ENCODE data around the gene MACROD2. TPM values are rescaled to one million over a fixed set of nuclear protein-coding genes. Genes with fewer than 3 reads are reported as not detected.

The MACROD2 gene
- total and polyA plus RNA-seq, 2 experiments from 2014 or later: 2.8 to 4.3 TPM

DNA sequence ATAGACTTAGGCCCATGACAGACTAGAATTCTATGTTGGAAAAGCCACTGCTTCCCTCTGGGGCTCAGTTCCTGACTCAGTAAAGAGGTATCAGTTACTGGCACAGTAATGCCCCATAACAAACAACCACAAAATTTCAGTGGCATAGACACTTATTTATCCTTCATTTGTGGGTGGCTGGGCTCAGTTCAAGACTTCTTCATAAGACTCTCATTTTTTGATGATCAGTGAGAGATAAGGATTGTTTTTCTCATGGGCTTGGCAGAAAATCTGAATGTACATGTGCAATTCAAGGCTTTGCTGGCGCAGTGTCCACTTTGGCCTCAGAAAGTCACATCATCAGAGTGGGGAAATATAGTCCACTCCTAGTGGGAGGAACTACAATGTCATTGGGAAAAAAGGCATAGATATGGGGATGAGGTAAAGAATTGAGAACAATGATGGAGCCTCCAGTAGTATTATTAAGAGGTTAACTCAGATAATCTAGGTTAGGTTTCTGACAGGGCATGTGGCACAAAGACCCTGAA is 726.7 kb downstream of the MACROD2 start (continued):
- TF ChIP-seq, protein P1, sequence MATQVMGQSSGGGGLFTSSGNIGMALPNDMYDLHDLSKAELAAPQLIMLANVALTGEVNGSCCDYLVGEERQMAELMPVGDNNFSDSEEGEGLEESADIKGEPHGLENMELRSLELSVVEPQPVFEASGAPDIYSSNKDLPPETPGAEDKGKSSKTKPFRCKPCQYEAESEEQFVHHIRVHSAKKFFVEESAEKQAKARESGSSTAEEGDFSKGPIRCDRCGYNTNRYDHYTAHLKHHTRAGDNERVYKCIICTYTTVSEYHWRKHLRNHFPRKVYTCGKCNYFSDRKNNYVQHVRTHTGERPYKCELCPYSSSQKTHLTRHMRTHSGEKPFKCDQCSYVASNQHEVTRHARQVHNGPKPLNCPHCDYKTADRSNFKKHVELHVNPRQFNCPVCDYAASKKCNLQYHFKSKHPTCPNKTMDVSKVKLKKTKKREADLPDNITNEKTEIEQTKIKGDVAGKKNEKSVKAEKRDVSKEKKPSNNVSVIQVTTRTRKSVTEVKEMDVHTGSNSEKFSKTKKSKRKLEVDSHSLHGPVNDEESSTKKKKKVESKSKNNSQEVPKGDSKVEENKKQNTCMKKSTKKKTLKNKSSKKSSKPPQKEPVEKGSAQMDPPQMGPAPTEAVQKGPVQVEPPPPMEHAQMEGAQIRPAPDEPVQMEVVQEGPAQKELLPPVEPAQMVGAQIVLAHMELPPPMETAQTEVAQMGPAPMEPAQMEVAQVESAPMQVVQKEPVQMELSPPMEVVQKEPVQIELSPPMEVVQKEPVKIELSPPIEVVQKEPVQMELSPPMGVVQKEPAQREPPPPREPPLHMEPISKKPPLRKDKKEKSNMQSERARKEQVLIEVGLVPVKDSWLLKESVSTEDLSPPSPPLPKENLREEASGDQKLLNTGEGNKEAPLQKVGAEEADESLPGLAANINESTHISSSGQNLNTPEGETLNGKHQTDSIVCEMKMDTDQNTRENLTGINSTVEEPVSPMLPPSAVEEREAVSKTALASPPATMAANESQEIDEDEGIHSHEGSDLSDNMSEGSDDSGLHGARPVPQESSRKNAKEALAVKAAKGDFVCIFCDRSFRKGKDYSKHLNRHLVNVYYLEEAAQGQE (IDR thresholded peaks at IDR 0.05; ENCODE audit: unreplicated experiment): no peak
- no peak for TF ChIP-seq EZH2 (IDR thresholded peaks at IDR 0.05; ENCODE audit: low read depth, unreplicated experiment)

DNA sequence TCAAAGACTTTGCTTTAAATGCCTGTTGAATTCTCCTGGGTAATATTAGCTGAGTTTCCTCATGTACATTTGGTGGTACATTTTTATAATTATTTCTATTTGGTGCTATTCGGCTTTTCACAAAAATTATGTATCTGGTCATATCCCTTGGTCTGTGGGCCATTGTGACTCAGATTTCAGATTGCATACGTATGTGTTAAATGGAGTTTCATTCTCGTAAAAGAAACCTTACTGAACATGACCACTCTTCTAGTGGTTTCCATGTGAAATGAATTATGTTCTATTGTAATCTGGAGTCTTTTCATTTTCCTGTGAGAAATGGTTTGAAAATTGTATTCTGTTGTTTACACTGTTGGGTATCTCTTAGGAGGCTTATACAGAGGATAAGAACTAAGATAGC is 728.3 kb downstream of the MACROD2 start:
- H3K4me1 ChIP-seq (ENCODE audit: insufficient read depth): no peaks in the 10 kb centered on the region
- H3K4me3 ChIP-seq: no peak overlapping the region
- Mint-ChIP-seq H3K27ac (no peak overlapping the region), H3K27me3 (ENCODE audit: insufficient read depth, low read depth, poor library complexity) (no peaks in the 10 kb centered on the region), H3K4me3 (no peak overlapping the region), H3K36me3 (ENCODE audit: low read depth) (no peaks in the 10 kb centered on the region), H3K4me1 (no peaks in the 10 kb centered on the region), H3K9me3 (no peaks in the 10 kb centered on the region)
- no peak for DNase-seq (ENCODE audit: low spot score)
- H3K27ac ChIP-seq (ENCODE audit: low read depth): no peak overlapping the region
- no peaks in the 10 kb centered on the region for H4K20me1 ChIP-seq (replicated peaks; ENCODE audit: insufficient read depth)
- H3F3A ChIP-seq (replicated peaks; ENCODE audit: low read depth): no peaks in the 10 kb centered on the region
- no peaks in the 10 kb centered on the region for H3K79me2 ChIP-seq (replicated peaks; ENCODE audit: insufficient read depth)
- H3K4me2 ChIP-seq: no peak overlapping the region
- H3K9me2 ChIP-seq (ENCODE audit: insufficient read depth): no peaks in the 10 kb centered on the region; the same call in 1 of the 2 replicates
- H3K27me3 ChIP-seq (ENCODE audit: insufficient read depth): no peaks in the 10 kb centered on the region
- no peaks in the 10 kb centered on the region for H3K36me3 ChIP-seq (ENCODE audit: insufficient read depth)
- no peak for ATAC-seq
- no peak overlapping the region for H2AFZ ChIP-seq
- TF ChIP-seq, protein P2, sequence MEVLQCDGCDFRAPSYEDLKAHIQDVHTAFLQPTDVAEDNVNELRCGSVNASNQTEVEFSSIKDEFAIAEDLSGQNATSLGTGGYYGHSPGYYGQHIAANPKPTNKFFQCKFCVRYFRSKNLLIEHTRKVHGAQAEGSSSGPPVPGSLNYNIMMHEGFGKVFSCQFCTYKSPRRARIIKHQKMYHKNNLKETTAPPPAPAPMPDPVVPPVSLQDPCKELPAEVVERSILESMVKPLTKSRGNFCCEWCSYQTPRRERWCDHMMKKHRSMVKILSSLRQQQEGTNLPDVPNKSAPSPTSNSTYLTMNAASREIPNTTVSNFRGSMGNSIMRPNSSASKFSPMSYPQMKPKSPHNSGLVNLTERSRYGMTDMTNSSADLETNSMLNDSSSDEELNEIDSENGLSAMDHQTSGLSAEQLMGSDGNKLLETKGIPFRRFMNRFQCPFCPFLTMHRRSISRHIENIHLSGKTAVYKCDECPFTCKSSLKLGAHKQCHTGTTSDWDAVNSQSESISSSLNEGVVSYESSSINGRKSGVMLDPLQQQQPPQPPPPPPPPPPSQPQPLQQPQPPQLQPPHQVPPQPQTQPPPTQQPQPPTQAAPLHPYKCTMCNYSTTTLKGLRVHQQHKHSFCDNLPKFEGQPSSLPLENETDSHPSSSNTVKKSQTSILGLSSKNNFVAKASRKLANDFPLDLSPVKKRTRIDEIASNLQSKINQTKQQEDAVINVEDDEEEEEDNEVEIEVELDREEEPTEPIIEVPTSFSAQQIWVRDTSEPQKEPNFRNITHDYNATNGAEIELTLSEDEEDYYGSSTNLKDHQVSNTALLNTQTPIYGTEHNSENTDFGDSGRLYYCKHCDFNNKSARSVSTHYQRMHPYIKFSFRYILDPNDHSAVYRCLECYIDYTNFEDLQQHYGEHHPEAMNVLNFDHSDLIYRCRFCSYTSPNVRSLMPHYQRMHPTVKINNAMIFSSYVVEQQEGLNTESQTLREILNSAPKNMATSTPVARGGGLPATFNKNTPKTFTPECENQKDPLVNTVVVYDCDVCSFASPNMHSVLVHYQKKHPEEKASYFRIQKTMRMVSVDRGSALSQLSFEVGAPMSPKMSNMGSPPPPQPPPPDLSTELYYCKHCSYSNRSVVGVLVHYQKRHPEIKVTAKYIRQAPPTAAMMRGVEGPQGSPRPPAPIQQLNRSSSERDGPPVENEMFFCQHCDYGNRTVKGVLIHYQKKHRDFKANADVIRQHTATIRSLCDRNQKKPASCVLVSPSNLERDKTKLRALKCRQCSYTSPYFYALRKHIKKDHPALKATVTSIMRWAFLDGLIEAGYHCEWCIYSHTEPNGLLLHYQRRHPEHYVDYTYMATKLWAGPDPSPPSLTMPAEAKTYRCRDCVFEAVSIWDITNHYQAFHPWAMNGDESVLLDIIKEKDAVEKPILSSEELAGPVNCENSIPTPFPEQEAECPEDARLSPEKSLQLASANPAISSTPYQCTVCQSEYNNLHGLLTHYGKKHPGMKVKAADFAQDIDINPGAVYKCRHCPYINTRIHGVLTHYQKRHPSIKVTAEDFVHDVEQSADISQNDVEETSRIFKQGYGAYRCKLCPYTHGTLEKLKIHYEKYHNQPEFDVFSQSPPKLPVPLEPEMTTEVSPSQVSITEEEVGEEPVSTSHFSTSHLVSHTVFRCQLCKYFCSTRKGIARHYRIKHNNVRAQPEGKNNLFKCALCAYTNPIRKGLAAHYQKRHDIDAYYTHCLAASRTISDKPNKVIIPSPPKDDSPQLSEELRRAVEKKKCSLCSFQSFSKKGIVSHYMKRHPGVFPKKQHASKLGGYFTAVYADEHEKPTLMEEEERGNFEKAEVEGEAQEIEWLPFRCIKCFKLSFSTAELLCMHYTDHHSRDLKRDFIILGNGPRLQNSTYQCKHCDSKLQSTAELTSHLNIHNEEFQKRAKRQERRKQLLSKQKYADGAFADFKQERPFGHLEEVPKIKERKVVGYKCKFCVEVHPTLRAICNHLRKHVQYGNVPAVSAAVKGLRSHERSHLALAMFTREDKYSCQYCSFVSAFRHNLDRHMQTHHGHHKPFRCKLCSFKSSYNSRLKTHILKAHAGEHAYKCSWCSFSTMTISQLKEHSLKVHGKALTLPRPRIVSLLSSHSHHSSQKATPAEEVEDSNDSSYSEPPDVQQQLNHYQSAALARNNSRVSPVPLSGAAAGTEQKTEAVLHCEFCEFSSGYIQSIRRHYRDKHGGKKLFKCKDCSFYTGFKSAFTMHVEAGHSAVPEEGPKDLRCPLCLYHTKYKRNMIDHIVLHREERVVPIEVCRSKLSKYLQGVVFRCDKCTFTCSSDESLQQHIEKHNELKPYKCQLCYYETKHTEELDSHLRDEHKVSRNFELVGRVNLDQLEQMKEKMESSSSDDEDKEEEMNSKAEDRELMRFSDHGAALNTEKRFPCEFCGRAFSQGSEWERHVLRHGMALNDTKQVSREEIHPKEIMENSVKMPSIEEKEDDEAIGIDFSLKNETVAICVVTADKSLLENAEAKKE (CRISPR knock-in tag; IDR thresholded peaks at IDR 0.05): no peak
- TF ChIP-seq EZH2 (IDR thresholded peaks at IDR 0.05; ENCODE audit: low read depth, unreplicated experiment): no peak
- no peak for TF ChIP-seq NANOG (IDR thresholded peaks at IDR 0.05; ENCODE audit: borderline replicate concordance)
- TF ChIP-seq CREB1 (CRISPR knock-in tag; IDR thresholded peaks at IDR 0.05; ENCODE audit: low read depth): no peak
- no peak for TF ChIP-seq EZH2phosphoT487 (IDR thresholded peaks at IDR 0.05; ENCODE audit: unreplicated experiment)
- TF ChIP-seq, protein P1 (IDR thresholded peaks at IDR 0.05; ENCODE audit: unreplicated experiment): no peak
- no peak for TF ChIP-seq ZNF331 (CRISPR knock-in tag; IDR thresholded peaks at IDR 0.05; ENCODE audit: low read depth)
- no peak for TF ChIP-seq JUNB (IDR thresholded peaks at IDR 0.05; ENCODE audit: unreplicated experiment)
- TF ChIP-seq POLR2AphosphoS5 (IDR thresholded peaks at IDR 0.05; ENCODE audit: low read depth): no peak
- TF ChIP-seq ZNF114 (CRISPR knock-in tag; IDR thresholded peaks at IDR 0.05): no peak

Data from GM23338 (cell line).